GM15510 (cell line): ENCODE data around the gene TSPAN9.

Source experiments
- POLR2A ChIP-seq: IDR thresholded peaks from 3 replicates; pipeline ENCODE4 v1.6.1; 2011; ENCODE audit warnings: borderline replicate concordance; ENCODE audit not compliant: insufficient read length; ENCODE audit errors: extremely low read depth

TSPAN9 gene

GRCh38 chr12:3321881-3322280 is 244.7 kb downstream of the TSPAN9 start:
- TF ChIP-seq POLR2A, result no peak

GRCh38 chr12:3323002-3323685 is 246.0 kb downstream of the TSPAN9 start:
- no peak for TF ChIP-seq POLR2A

GRCh38 chr12:3325736-3326135 is 248.6 kb downstream of the TSPAN9 start:
- no peak for TF ChIP-seq POLR2A

- TF ChIP-seq POLR2A, result no peak
Measured at GRCh38 chr12:3326156-3326849, 249.1 kb downstream of the TSPAN9 start.

GRCh38 chr12:3326850-3327780 is 249.9 kb downstream of the TSPAN9 start:
- TF ChIP-seq POLR2A, result no peak

- no peak for TF ChIP-seq POLR2A
Measured at GRCh38 chr12:3328081-3328480, 250.9 kb downstream of the TSPAN9 start.

- no peak for TF ChIP-seq POLR2A
Measured at GRCh38 chr12:3328571-3328970, 251.4 kb downstream of the TSPAN9 start.

- TF ChIP-seq POLR2A, result no peak
Measured at GRCh38 chr12:3329361-3329760, 252.2 kb downstream of the TSPAN9 start.

GRCh38 chr12:3330976-3331510 is 253.9 kb downstream of the TSPAN9 start:
- TF ChIP-seq POLR2A, result no peak

GRCh38 chr12:3332188-3332587 is 255.0 kb downstream of the TSPAN9 start:
- TF ChIP-seq POLR2A, result no peak

GRCh38 chr12:3333583-3333982 is 256.4 kb downstream of the TSPAN9 start:
- TF ChIP-seq POLR2A, result no peak

GRCh38 chr12:3333991-3334391 is 256.8 kb downstream of the TSPAN9 start:
- no peak for TF ChIP-seq POLR2A

- no peak for TF ChIP-seq POLR2A
Measured at GRCh38 chr12:3335078-3335487, 257.9 kb downstream of the TSPAN9 start.
